Stimulated activated CD4-positive, alpha-beta T cell treated with anti-CD3 and anti-CD28 coated beads, Interleukin-1b, Interleukin-23, amount 100 ng/mL, for 1 hour (primary cell): ENCODE results near the gene DCANP1.

ENCODE experiments used
- DNase-seq, 2 donors: peaks; one replicate each; pipeline ENCODE4 v3.0.0-alpha.2; 2020; ENCODE audit warnings: low read depth in 2 of 2

Gene DCANP1

DNA sequence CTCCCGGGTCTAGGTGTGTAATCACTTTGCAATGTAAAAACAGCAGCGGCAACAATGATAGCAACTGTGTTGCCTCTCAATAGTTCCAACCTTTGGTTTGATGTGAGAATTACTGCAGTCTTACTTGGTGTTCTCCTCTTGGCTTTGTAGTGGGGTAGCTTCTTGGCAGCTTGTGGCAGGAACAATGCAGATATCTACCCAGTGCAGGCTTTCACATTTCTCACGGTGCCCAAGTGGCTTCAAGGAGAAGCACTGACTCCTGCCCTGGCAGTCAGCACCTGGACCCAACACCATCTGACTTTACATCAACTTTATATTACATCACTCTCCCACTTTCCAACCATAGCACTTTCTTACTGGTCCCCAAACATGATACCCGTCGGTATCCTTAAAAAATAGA lies 33.4 kb upstream of the DCANP1 start:
- DNase-seq, result no peak

DNA sequence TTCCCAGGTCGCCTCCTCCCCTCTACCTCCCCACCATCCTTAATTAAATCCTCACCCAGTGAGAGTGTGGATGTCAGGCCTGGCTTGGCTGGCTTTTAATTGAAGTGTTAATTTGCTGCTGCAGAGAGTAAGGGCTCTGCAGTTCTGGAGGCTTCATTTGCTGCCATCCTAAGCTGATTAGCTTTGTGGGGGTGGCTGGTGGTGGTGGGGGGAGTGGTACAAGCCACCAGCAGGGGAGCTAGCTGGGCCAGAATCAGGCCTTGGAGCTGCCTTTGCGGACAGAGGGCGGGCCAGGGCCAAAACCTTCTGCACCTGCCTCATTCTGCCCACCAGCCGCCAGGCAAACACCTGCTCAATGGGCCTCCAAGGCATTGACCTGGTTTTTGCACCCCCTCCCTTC lies 31.8 kb upstream of the DCANP1 start:
- no peak for DNase-seq

DNA sequence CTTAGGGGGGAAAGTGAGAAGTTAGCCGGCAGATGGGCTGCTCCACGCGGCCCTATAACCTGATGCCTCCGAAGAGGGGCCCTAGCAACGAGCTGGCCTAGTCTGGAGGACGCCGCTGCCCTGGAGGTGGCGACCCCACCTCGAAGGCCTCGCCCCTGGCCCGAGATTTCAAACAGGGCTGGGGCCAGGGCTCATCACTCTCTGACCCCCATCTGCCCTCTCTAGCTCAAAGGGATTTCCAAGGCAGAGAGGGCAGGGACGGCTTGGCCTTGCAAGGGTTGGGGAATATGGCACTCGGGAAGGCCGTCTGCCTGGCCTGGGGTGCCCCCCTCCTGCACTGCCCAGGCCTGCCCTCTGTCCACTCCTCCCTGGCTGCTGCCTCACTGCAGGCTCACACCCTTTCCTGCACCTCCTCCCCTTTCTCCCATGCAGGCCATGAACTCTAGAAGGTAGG lies 30.5 kb upstream of the DCANP1 start:
- DNase-seq, result no peak

DNA sequence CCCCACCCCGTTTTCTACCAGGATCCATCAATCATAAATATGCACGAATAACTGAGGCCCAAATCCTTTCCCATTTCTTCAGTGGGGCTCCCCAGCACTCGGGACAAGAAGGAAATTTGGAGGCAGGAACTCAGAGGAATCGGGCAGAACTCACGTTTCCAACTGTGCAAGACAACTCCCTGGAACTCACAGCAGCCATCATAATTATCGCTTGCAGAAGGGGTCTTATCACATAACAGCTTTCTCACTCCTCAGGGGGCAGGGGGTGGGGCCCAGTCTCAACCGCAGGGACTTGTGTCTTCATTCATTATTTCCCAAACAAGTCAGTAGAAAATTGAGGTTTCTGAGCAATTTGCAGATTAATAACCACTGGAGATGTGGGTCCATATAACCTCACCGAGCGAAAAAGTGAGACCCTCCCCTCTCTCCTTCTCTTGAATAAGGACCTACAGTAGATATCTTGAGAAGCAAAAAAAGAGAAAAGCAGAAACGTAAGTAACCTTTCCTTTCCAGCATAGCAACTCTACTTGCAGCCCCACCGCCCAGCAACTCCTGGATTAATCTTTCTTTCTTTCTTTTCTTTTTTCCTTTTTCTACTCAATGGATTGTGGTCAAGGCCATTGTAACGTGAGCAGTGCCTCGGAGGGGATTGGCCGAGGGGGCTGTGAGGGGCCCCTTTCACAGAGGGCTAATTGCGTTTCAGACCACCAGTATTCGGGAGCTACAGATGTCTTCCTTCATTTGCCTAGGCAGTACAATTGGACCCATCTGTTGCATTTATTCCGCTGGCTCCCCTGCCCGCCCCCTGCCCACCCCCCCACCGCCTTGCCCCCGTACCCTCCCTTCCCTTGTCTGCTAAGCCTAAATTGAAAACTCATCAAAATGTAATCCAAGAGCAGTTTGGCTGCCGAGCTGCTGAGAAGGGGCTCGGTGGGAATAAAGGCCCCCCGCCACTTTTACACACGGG lies 29.8 kb upstream of the DCANP1 start:
- DNase-seq, result no peak

DNA sequence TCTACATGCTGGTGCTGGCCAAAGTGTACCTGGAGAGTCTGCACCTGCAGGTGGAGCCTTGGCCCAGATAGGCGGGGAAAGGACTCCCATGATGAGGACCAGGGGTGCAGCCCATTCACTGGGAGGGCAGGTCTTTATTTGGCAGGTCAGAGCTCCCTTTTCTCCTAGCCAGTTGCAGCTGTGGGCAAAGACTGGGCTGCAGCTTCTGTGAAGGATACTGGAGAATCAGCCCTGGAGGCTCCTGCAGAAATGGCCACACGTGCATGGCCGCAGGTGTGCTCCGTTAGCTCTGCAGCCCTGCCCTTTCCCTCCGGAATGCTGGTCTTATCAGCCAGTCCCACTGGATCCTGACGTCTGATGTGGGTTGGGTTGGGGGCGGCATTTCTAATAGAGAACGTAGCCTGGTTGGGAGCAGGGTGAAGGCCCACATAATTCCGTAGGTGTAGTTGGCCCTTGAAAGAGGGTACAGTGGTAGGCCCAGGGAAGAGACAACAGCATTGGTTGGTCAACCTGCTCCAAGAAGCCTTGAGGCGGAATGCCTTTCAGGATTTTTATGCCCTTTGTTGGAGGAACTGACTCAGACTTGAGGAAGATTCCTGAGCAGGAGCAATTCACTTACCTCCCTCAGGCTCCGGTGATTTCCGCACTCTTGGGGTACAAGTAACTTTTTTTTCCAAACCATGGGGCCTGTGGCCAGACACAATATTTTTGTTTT lies 27.0 kb upstream of the DCANP1 start:
- DNase-seq, result no peak

DNA sequence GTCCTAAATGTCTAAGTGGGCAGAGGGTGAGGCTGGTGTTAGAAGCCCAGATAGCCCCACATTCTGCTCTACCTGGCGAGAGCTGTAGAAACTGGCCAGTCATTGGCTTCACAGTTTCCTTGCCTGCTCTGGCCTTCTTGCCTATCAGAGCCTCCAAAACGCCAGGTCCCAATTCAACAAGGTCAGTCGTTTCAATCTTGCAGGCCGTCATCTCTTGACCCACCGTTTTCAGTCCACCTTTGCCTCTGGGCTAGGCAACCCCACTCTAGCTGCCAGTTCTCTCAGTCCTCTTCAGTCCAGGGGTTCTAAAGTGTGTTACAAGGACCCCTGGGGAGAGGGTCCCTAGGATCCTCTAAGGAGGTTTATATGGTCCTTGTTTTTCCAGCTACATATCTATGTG lies 25.0 kb upstream of the DCANP1 start:
- no peak for DNase-seq

DNA sequence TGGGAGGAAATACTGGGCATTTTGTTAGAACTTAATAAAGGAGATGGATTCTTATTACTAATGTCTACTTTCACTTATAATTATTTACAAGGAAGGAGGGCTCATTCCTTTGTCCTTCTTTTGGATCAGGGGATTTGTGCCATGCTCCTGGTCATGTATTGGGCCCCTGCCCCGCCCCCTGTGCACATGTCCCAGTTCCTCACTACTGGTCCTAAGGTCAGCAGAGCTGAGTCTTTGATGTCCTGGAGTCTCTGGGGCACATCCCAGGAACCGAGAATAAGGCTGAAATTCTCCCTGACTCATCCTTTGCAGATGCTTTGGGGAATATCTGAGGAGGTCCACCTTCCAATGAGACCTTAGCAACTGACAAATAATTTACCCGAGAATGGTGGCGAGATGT lies 24.6 kb upstream of the DCANP1 start:
- no peak for DNase-seq

DNA sequence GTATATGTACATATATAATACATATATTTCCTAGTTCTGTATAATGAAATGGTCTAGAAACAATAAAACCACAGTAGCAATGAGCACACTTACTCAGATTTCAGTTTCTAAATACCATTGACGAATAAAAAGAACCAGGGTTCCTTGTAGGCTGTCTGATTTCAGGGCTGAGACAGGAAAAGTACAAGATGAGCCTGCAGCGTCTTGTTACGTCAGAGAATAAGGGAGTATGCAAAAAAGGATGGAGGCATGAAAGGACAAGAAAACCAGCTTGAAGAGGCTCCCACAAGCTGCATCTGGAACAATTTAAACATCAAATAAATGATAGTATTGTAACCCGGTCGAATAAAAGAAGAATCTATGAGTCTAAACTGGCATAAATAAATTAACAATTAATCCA lies 22.8 kb upstream of the DCANP1 start:
- DNase-seq, result no peak

DNA sequence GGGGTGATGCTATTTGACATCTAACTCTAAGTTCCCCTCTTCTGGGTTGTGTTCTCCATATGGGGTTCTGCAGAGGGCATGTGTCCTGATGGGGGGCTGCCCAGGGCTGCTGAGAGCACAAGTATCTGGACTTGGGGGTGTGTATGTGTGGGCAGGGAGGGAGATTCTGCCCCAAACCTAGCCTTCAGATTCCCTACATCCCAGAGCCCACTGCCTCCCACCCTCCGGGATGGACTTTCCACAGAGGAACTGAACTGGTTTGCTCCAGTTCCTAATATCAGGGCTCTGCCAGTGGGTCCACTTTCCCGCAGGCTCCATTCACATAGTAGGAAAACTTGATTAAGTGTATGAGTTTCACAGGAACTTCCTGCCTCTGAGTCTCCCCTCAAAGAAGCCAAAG lies 21.4 kb upstream of the DCANP1 start:
- DNase-seq, result no peak

DNA sequence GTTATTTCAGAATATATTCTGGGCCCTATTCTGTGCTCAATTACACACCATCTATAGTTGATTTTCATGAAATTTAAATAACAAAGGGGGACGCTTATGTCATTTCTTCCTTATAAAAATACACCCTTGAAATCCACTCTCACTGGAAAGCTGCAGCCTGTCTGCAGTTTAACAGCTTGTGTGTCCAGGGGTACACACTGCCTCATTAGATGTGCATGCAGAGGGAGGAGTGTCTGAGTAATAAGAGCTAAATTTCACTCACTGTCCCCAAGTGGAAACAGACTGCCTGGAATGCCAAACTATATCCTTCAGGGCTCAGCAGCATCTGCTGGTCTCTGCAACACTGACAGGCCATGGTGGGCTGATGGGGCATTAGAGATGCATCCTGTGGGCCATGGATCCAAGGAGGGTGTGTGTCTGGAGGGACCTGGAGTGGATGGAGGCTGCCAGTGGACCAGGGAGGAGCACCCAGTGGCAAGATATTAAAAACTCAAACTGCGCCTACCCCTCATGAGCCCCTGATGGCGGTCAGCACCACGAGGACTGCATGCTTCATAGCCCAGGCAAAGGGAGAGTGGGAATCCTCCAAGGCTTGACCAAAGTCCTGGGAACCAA lies 20.8 kb upstream of the DCANP1 start:
- DNase-seq, result no peak

DNA sequence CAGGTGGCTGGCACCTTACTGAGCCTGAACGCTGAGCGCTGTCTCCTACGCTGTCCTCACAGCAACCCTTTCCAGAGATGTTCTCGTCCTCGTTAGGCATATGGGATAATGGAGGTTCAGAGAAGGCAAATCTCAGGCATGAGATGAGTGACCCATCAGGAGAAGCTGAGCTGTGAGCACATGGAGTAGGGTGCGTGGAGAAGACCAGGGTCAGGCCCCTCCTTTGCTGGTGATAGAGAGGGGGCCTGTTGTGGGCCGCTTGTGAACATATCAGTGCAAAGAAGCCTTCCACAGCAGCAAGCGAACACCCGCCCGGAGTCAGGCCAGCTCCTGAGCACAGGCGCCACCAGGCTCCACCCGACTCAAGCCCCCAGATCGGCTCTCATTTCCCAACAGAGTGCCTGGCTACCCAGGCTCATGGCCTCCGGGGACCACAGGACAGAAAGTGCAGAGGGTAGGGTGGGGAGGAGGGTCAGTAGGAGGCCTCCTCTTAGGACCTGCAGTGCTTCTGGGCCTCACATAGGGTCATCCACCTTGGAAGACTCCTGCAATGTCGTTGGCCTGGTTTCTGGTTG lies 20.0 kb upstream of the DCANP1 start:
- DNase-seq, result no peak

DNA sequence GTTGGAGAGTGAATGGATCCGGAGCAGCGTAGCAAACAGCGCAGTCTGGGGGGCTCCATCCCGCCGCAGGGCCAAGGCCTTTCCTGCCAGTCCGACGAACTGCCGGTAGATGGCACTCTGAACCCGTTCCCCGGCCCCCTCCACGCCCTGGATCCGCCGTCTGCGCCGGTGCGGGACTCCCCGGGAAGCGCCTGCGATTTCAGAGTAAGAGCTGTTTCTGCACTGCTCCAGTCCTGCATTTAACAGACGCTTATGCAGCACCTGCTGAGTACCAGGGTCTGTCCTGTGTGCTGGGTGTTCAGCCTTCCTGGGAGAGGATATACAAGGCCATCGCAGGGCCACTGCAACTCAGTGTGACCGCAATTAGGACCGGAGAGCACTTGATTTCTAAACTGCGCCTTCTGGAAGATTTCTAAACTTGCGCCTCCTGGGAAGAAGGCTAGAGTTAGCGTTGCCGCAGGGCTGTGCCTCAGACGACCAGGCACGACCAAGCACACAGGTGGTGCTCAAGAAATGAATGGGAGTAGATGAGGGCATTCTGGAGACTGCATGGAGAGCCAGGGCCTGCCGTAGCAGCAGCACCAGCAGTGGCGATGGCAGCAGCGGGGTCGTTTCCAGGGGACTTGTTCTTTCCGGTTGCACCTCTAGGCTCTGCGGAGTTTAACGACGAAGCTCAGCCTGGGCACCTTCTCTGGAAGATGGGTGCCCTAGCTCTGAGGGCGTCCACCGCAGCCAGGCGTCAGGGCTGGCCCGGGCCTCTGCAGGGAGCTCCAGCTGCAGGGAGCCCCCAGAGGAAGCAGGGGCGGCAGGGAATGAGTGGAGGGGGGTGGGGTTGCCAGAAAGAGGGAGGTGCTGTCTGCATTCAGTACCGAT lies 19.3 kb upstream of the DCANP1 start:
- DNase-seq, result peak in 1 of 2 donors; percentile 55

DNA sequence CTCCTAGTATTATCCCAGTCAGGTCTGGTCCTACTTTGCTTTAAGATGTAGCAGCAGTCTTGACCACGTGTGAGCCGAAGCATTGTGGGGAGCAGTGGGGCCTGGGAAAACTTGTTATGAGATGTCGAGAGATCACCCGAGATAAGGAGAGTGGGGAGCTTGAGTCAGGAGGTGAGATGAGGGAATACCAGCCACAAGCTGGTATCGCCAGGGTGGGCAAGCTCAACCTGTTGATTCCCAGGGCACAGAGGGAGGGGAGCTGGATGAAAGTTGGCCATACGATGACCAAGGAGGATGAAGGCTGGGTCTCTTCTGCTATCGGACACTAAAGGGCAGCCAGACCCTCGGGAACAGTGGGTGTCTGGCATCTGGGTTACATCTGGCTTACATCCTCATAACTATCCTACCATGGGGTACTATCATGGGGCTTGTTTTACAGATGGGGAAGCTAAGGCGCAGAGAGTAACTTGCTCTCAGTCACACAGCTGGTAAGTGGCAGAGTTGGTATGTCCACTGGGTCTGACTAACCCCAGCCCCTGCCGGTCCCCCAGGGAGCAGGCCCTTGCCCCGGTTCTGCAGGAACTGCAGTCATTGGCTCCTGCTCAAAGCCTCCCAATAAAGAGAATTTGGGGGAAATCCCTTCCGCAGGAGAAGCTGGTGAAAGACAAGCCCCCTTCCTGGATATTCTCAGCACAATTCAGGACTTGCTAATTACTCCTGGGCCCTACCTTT lies 18.4 kb upstream of the DCANP1 start:
- no peak for DNase-seq

DNA sequence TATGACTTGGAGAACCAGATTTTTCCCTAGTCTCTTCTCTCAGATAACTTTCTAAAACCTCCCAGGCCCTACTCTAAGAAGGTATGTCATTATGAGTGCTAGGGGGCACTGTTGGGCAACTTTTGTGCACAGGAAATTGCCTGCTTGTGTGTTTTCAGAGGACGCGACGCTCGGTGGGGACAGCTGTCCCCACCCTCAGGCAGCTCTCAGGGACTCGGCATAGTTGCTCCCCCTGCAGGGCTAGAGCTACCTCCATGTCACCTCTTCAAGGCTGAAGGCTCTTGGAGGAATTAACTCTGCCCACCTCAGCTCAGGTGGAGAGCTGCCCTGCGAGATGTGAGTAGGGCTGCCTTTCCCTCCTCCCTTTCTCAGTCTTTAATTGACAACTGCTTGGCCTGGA lies 15.2 kb upstream of the DCANP1 start:
- DNase-seq, result no peak

DNA sequence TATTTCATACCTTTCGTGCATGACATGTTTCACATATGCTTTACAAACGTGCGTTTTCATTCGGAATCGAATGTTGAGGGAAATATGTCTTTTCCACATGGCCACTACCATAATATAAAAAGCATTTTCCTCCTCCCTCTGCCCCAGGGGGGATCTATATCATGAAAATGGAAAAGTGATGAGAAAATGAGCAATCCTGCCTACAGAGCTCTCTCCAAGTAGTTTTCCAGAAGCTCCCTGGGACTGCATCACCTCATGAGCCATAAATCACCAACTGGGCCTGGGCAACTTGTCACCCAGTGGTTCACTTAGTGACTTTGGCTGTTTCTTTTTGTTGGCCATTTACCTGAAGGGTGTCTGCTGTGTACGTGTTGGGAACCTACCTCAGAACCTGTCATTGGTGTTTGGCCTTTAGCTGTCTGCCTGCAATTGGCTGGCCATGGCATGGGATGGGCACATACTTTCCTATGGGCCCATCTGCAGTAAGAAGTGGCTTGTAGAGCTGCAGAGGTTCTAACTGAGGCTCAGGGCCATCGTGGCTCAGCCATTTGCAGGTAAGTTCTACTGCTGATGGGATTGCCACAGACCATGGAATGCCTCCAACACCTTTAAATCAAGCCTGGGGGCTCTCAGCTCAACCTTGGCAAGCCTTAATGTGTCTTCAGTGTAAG lies 14.5 kb upstream of the DCANP1 start:
- no peak for DNase-seq

DNA sequence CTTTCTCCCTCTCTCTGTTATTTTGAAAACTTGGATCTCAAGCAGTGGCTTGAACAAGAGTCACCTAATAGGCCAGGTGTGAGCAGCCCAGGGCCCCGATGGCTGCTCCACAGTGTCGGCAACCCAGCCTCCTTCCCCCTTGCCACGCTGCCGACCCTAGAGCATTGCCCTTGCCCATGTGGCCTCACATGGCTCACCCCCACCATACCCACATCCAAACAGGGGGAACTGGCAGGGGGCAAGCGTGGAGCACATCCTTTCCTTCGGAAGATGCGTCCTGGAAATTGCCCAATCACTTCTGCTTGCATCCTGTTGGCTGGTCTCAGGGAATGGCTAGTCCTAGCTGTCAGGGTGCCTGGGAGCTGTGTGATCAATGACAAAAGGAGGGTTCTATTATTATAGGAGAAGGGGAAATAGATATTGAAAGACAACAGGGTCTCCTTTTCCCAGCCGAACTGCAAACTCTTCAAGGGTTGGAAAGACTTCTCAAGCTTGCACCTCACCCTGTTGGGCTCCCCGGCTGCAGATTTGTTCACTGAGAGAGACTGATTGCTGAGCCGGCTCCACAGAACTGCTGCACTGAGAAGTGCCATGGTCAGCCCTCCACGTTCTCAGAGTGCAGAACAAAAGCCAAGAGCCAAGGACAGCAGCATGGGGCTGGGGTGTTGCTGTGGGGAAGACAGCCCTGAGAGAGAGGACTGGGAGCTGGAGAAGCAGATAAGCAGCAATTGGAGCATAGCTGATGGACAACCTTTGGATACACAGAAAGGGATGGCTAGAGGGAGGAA lies 13.3 kb upstream of the DCANP1 start:
- no peak for DNase-seq

DNA sequence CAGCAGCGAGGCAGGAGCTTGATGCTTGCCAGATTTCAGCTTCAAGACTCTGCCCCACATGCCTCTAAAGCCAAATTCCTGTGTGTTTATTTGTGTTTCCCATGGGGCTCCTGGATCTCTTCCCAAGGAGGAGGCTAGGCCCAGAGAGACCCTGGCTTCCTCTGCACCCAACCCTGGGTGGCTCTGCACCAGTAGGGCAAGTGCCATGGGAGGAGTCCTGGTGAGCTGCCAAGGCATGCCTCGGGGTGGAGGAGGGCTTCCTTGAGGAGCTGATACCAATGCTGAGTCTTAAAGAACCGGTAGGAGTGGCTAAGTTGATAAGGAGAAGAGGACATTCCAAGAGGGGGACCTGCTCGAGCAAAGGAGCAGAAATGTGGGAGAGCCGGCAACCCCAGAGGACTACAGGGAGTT lies 11.8 kb upstream of the DCANP1 start:
- no peak for DNase-seq

DNA sequence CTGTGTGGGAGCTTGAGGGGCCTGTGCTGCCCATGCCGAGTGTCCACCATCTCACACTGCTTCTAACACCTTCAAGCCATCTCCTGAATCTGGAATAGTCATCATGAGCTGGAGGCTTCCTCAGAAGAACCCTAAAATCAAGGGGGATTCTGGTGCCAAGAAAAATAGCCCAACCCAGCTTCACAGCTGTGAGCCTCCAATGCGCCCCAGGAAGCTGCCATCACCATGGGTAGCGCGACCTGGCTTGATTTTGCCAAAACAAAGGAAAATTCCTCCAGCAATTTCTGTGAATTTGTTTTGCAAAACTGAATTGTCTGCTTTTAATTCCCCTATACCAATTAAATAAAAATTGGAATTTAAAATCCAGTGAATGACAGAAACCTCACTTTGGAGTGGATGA lies 11.2 kb upstream of the DCANP1 start:
- DNase-seq, result no peak

DNA sequence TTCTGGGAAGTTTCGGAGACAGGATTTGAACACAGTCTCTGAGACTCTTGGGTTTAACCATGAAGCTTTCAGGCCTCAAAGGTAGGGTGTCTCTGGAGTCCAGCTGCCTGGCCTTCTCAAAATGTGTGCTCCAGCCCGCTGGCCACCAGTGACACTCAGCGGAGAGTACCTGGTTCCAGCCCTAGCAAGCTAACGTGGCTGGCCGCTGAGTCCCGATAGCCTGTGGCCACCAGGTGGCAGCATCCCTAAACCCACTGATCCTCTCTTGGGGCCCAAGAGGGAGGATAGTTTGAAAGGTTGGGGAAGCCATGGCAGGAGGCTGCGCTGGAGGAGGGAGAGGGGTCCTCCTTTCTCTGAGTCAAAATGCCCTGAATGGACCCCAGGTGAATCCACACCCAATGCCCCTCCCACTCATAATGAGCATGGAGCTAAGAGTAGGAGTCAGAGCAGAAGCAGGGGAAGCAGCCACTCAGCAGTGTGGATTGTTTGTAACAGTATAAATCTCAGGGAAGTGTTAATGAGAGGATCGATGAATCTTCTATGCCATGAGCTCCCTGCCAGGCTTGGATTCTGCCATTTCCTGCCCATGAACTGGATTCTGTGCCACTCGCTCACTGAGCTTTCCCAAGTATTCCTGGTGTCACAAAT lies 10.4 kb upstream of the DCANP1 start:
- peak; percentile 9 to 38 for DNase-seq
